CD4-positive, alpha-beta T cell treated with Interleukin-15 for 1 hour (primary cell): ENCODE measurements around the gene SEPHS1.
"Not testable (repeated sequence)": the region's sequence is repeated elsewhere in the genome, so short reads cannot be mapped to it uniquely, and the experiment has no call there.

Source experiments
- DNase-seq: peaks from one replicate; pipeline ENCODE4 v3.0.0-alpha.2; 2020

Gene SEPHS1

DNA sequence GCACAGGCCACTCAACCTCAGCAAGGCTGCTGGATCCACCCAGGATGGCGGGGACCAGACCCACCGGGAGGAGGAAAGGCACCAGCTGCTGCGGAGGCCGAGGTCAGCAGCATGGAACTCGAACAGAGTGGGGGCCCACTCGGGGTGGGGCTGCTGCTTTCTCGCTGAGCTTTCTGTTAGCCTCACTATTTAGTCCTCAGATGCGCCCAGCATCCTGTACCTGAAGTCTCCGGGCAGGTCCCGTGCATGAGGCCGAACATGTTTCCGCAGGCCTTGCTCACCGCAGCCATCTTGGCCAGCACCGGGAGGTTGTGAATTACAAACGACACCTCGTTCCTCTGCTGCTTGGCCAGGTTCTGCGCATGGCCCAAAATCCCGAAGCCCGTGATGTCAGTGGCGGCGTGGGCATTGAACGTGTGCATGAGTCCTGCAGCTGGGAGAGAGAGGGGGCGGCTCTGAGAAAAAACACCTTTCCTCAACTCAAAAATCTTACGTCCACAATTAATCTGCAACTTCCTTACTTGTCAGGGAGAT lies 25.4 kb downstream of the SEPHS1 start:
- DNase-seq, result no peak

DNA sequence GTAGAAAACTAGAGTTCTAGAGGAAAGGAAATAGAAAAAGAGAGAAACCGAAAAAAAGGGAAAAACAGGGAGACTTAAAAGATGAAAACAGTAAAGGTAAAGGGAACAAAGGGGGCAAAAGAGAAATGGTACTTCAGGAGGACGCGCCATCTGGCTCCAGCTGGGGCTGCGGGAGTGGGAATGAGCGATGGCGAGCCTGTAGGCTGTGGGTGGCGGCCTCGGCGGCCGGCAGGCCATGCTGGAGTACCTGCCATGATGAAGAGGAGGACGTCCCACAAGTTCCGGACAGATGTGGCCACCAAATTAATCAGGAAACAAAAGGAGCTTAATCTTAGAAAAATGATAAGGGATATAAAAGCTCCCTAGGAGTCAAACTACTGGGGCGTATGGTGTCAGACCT lies 26.5 kb downstream of the SEPHS1 start:
- DNase-seq, result no peak

DNA sequence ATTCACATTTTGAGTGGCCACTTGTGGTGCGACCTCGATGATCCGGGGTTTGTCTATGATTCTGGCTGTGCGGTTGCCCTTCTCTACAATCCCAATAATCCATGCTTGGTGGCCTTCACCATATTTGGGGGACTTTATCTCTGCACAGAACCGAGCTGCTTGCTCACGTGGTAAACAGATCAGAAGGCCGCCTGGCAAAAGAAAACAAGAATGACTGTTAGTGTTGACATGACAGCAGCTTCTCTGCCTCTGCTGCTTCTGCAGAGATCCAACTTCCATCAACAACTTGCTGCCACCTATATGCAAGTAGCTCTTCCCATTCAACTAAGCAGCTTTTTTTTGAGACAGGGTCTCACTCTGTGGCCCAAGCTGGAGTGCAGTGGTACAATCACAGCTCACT lies 28.9 kb downstream of the SEPHS1 start:
- DNase-seq, result no peak

DNA sequence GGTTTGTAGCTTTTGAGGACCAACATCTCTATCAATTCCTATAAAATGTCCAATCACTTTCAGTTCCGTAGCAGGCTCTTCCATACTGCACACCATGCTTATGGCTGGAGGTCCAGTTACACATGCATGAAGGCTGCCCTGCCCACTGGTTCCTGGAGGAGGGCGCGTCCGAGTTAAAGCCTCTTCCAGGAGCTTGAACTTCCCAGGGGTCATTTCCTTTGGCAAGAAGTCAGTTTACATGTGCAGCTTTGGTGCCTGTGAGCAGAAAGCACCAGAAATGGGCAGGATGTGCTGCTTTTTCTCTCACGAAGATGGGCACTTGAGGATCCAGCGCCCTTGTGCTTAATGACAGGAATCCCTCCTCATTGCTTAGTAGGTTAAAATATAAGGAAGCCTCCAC lies 30.6 kb downstream of the SEPHS1 start:
- DNase-seq, result no peak

DNA sequence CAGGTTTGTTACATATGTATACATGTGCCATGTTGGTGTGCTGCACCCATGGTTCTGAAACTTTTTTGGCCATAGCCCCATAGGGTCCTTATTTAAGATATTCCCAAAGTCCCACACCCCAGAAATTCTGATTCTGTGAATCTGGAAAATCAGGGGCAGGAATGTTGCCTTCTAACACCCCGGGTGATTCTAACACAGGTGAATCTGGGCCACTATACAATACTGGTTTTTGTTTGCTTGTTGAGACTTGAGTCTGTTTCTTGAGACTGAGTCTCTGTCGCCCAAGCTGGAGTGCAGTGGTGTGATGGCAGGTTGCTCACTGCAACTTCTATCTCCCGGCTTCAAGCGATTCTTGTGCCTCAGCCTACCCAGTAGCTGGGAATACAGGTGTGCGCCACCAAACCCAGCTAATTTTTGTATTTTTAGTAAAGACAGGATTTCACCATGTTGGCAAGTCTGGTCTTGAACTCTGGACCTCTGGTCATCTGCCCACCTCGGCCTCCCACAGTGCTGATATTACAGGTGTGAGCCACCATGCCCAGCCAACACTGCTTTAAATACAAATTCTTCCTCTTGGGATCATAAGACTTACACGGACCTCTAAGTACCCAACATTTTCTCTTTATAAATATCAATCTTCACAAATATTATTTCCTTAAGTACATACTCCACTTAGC lies 31.3 kb downstream of the SEPHS1 start:
- no peak for DNase-seq

DNA sequence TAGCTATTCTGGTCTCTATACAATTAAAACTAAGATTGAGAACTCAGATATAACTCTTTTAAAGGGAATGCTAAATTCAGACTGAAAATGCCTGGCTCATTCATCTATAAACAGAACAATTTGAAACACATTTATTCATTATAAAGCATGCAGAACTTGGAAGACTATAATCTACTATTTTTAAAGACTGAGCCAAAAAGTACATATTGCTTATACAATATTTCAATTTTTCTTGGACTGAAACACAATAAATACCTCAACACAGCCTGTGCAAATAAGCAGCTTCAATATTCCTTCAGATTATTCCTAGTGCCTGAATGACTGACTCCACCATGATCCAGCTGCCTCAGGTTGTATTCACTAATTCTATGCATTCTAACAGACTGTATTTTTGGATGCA lies 32.7 kb downstream of the SEPHS1 start:
- DNase-seq, result no peak

DNA sequence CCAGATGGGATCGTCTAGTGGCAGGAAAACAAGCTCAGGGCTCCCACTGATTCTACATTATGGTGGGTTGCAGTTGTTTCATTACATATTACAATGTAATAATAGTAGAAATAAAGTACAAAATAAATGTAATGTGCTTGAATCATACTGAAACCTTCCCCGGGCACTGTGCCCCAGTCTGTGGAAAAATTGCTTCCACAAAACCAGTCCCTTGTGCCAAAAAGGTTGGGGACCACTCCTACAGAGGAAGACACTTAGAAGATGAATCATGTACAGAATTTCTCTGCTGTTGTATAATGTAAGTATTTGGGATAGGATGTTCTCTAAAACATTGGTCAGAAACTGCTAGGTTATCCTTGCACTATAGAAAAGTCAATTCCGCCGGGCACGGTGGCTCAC lies 36.9 kb downstream of the SEPHS1 start:
- DNase-seq, result no peak

DNA sequence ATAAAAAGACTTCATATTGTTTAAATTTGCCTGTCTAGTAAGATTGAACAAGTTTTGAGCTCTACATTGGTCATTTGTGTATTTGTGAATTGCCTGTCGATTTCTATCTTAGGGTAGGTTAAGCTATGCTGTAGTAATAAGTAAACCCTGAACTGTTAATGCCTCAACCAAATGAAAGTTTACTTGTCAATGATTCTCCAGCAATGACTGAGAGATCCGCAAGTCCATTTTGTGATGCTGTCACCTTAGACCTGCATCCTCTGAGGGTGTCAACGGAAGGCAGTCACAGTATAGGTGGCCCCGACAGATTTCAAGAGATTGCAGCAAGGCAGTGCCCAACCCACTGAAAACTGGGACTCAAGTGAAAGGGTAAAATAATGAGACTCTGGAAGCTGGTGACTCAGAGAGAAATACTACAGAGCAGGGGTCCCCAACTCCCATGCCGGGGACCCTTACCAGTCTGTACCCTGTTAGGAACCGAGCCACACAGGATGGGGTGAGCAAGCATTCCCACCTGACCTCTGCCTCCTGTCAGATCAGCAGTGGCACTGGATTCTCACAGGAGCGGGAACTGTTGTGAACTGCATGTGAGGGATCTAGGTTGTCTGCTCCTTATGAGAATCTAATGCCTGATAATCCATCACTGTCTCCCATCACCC lies 37.4 kb downstream of the SEPHS1 start:
- no peak for DNase-seq

DNA sequence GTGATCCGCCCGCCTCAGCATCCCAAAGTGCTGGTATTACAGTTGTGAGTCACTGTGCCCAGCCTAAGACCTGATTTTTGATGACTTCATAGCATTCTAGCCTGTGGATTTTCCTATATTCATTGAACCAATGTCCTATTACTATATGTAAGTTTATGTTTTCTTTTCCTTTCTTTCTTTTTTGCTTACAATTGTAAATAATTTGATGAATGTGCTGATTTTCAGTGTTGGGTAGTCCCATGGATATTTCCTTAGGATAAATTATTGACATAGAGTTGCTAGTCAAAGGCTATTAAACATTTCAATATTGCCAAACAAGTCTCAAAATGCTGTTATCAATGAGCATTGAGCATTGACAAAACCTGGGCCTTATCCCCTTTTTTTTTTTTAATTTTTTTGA lies 38.3 kb downstream of the SEPHS1 start:
- DNase-seq, result no peak

DNA sequence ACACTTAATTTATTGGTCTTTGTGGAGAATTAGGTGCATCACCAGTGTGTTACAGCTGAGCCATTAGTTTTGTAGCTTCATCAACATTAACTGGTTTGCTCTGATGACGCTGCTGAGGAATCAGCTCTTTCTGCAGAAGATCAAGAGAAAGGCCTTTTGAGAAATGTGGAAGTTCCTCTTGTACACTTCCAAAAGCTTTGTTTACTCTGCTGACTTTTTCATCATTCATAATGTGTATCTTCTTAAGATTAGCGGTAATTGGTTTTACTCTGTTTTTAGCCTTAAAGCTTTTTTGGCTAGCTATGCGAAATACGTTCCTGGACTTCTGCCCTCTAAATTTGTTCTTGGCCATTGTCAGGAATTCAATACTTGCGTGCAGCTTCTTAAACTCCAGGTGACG lies 40.0 kb downstream of the SEPHS1 start:
- DNase-seq, result no peak

DNA sequence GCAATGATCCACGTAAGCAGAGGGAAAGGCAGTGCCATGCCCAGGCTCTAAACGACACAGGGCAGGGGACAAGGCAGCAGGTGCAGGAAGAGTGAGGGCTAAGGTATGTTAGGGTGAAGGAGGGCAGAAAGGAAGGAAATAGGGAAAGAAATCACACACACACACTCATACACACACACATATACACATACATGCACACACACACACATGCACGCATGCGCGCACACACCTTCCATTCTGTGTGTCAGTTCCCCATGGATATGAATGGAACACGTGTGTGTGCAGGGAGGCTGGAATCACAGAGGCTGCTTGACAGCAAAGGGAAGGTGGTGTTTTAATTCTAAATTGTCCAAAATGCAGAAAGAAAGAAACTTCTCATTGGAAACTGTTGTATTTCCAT lies 42.0 kb downstream of the SEPHS1 start:
- no peak for DNase-seq

DNA sequence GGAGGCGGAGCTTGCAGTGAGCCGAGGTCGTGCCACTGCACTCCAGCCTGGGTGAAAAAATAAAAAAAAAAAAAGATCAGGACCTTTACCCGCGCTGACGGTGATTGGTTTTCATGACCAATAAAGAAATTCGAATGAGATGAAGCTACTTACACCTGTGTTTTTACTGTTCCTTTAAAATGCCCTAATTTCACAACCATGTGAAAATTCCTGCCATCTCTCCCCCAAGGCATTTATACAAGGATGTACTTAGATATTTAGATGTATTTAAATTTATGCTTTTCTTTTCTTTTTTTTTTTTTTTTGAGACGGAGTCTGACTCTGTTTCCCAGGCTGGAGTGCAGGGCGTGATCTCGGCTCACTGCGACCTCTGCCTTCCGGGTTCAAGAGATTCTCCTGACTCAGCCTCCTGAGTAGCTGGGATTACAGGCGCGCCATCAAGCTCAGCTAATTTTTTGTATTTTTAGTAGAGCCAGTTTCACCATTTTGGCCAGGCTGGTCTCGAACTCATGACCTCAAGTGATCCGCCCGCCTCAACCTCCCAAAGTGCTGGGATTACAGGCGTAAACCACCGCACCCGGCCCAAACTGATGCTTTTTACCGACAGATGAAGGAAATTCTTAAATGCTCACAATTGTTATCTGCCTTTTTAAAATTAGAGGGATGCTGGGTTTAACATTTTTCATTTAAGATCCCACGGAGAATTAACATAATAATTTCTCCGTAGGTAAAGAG lies 45.1 kb downstream of the SEPHS1 start:
- DNase-seq, result no peak

DNA sequence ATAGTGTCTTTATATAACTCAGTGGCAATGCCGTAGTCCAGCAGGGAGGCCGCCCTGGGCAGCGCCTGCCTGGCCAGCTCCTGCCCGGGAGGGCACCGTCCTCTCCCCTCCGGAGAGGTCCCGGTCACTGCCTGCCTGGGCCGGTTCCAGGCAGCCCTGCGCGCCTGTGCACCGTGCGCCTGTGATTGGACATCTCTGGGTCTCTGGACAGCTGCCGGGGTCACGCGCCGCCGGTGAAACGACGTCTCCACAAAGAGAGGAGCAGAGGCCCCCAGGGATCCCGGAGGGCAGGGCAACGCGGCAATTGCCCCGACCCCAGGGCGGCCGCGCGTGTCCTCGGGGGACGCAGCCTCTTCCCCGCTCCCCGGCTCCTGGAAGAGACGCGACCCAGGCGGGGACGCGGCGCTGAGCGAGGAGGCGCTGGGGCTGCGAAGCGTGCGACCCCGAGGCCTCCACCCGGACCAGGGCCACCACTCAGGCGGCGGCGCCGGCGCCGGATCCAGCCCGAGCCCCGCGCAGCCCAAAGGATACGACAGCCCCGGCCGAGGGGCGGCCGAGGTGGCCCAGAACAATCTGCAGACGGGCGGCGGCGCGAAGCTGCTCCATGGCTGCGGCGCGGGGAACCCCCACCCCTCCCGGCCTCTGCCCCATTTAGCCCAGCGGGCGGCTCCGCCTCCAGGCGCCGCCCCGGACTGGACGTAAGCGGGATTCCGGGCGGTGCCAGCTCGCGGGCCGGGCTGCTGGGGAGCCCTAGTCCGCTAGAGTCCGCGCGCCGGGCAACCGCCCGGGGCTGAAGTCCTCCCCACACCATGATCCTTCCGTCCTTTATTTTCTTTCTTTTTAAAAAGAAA lies 48.4 kb downstream of the SEPHS1 start, which contains the start of gene PHYH:
PHYH (minus strand) TSS at position 628 of the 851 bp plus-strand sequence; CDS start at position 606, 22 bp downstream.
- peak; percentile 85 for DNase-seq

DNA sequence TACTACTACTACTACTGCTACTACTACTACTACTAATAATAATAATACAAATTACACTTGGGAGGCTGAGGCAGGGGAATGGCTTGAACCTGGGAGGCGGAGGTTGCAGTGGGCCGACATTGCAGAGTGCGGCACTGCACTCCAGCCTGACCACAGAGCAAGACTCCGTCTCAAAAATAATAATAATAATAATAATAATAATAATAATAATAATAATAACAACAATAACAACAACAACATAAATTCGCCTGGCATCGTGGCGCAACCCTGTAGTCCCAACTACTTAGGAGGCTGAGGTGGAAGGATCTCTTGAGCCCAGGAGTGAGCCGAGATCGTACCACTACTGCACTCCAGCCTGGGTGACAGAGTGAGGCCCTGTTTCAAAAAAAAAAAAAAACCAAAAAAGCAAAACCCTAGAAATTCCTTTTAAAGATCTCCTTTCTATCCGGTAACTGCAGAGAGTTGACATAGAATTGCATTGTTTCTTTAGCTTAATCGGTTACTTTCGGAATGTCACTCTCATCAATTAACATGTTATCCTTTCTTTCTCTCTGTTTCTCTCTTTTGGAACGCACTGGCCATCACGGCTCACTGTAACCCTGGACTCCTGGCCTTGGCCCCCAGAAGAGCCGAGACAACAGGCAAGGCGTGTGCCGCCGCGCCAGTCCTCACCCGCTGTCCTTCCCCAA lies 49.2 kb downstream of the SEPHS1 start:
- no peak for DNase-seq

DNA sequence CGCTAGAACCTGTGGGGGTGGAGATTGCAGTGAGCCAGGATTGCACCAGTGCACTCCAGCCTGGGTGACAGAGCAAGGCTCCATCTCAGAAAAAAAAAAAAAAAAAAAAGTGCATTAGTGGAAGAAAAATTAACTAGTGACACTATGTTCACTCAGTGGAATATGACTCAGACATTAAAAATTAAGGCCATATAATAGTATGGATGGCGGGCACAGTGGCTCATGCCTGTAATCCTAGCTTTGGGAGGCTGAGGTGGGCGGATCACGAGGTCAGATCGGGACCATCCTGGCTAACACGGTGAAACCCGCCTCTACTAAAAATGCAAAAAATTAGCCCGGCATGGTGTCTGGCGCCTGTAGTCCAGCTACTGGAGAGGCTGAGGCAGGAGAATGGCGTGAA lies 51.6 kb downstream of the SEPHS1 start:
- no peak for DNase-seq

DNA sequence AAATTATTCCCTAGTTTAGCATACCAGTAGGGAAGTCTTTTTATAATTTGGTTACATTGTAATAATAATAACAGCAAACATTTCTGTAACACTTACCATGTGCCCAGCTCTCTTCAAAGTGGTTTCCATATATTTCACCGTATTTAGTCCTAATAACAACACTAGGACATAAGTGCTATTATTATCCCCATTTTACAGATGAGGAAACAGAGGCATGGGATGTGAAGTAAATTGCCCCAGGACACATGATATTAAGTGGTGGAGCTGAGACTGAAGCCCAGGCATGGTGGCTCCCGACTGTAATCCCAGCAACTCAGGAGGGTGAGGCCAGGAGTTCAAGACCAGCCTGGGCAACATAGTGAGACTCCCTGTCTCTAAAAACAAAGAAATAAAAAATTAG lies 53.3 kb downstream of the SEPHS1 start:
- DNase-seq, result no peak

DNA sequence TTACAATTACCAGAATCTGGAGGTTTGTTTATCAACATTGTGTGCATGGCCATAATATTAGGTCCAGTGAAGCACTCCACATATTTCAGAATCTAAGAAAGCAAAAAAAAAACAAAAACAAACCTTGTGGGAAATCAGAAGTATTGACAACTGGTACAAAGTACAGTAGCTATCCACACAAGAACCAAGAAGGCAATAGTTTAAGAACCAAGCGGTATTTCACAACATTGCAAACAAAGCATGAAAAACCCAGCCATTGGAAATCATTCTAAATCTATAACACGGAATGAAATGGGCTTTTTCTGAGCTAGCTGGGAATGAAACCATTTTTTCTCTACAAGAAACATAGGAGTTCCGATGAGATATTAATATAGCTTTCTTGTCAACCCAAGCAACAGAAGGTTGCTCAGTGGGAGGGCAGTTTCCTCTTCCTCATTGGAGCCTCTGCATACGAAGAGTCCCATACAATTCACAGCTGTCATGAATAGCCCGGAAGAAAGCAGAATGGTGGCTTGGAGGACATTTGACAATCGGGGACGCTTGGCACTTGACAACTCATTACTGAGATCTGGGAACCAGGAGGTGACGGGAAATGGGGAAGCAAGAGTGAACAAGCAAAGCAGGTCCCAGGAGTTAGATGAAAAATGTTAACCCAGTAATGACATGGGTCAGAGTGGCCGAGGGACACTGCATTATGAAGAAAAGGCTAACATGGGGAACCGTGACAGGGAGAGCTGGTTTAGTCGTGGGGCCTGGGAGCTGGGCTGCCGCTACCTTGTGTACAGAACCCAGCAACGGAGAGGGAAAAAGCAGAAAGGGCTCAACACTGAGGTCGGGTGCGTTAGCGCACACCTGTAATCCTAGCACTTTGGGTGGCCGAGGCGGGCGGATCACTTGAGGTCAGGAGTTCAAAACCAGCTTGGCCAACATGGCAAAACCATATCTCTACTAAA lies 56.0 kb downstream of the SEPHS1 start:
- DNase-seq, result no peak

DNA sequence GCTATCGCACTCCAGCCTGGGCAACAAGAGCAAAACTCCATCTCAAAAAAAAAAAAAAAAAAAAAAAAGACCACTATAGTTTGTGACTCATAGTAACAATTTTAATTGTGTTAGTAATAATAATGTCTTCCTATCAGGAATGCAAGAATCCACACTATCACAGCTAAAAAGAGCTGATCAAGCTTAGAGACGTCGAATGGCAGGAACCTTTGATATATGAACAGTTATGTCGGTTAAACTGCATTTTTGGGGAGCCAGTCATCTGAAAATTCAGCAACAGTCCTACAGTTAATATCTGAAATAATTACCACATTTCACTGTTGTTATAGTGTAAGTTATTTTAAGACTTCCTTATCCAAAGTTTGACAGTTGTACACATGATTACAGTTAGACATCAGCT lies 57.0 kb downstream of the SEPHS1 start:
- DNase-seq, result no peak

DNA sequence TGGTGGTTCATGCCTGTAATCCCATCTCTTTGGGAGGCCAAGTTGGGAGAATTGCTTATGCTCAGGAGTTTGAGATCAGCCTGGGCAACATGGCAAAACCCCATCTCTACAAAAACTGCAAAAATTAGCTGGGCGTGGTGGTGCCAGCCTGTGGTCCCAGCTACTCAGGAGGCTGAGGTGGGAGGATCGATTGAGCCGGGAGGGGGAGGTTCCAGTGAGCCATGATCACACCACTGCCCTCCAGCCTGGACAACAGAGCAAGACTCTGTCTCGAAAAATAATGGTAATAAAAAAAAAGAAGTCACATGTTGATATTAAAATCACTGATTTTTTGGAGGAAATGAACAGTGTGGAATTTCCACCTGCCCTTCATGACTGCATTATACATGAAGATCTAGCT lies 64.0 kb downstream of the SEPHS1 start:
- no peak for DNase-seq

DNA sequence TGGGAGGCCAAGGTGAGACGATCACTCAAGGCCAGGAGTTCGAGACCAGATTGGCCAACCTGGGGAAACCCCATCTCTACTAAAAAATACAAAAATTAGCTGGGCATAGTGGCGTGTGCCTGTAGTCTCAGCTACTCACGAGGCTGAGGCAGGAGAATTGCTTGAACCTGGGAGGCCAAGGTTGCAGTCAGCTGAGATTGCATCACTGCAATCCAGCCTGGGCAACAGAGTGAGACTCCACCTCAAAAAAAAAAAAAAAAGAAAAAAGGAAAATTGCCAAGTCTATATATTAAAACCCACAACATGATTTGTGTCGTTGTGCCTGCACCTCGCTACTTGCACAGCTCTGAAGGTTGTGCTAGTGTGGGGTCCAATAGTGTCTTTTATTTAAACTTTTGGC lies 65.7 kb downstream of the SEPHS1 start:
- not testable (repeated sequence) for DNase-seq

DNA sequence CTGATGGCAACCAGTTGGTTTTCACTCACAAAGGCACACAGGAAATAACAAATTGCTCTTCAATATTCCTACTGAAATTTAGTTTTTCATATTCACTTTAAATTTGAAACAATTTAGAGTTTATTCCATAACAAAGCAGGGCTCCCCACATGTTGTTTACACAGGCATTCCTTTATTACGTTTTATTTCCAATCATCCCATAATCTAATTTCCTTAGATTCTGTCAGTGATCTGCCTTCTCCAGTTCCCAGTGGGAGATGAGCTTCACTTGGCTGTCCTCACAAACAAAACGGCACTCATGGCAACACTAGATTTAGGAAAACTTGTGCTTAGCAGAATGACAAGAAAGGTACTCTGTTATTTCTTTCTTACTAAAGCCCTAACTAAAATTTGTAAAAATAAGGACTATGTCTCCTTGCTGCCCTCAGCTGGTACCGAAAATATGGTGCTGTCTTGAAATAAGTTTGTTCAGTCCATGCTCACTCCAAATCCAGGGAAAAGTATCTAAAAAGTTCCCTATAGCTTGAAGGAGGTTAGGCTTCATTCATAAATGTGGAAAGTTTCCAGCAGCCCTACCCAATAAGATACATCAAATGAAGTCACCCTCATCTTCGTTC lies 71.2 kb downstream of the SEPHS1 start:
- no peak for DNase-seq
